ENCODE data around the gene APBB1. TPM values are rescaled to one million over a fixed set of nuclear protein-coding genes. Genes with fewer than 3 reads are reported as not detected.
A peak's percentile ranks its signal among the peaks of the same experiment; 100 is the strongest.

APBB1 gene
- total and polyA plus RNA-seq, 9 of the 15 experiments (the other 6 are each of a cell fraction or from before 2014, with no cell fraction given) = 0.04 to 0.73 (median 0.40) TPM

GRCh38 chr11:6419009-6419631 lies at the start of gene APBB1 (continued):
- TF ChIP-seq TSC22D4 (tag; IDR thresholded peaks at IDR 0.05) (no peak), ZBTB34 (CRISPR knock-in tag; IDR thresholded peaks at IDR 0.05) (no peak), IRF1 (CRISPR knock-in tag; IDR thresholded peaks at IDR 0.05; ENCODE audit: borderline replicate concordance) (no peak), ZNF586 (CRISPR knock-in tag; conservative IDR thresholded peaks at IDR 0.05) (no peak), PHTF2 (CRISPR knock-in tag; IDR thresholded peaks at IDR 0.05) (no peak), PCBP1 (IDR thresholded peaks at IDR 0.05; ENCODE audit: low read depth, low read length, poor library complexity, severe bottlenecking) (no peak), MYC (IDR thresholded peaks at IDR 0.05; ENCODE audit: low read depth, low read length) (peak; percentile 45; the same call in 1 of the 2 replicates), MYC (CRISPR knock-in tag; IDR thresholded peaks at IDR 0.05; ENCODE audit: borderline replicate concordance, low read depth) (no peak), U2AF1 (optimal IDR thresholded peaks at IDR 0.05; ENCODE audit: low read depth, low read length) (no peak), BACH1 (tag; IDR thresholded peaks at IDR 0.05) (peak; percentile 50; the same call in 1 of the 2 replicates), ETS1 (conservative IDR thresholded peaks at IDR 0.05; ENCODE audit: control insufficient read depth, low read depth, low read length) (peak; percentile 55), SMARCE1 (IDR thresholded peaks at IDR 0.05) (no peak), ARID3A (IDR thresholded peaks at IDR 0.05; ENCODE audit: borderline replicate concordance, low read depth, low read length) (no peak), NONO (IDR thresholded peaks at IDR 0.05; ENCODE audit: low read depth in 2 of 2, low read length in 1 of 2) (peak in 1 of 2 experiments; percentile 32; a peak in 1 of 4 replicates), OTX1 (CRISPR knock-in tag; IDR thresholded peaks at IDR 0.05) (no peak), ERF (CRISPR knock-in tag; IDR thresholded peaks at IDR 0.05) (0 out of 2 replicates have a peak, but pooled peaks have one; percentile 12), DNMT1 (IDR thresholded peaks at IDR 0.05) (no peak), SRSF3 (IDR thresholded peaks at IDR 0.05; ENCODE audit: insufficient read depth, low read length) (no peak), ZNF766 (CRISPR knock-in tag; conservative IDR thresholded peaks at IDR 0.05) (peak; percentile 92), TCF7 (IDR thresholded peaks at IDR 0.05; ENCODE audit: borderline replicate concordance) (no peak), ZNF174 (CRISPR knock-in tag; IDR thresholded peaks at IDR 0.05) (no peak), MCM5 (IDR thresholded peaks at IDR 0.05; ENCODE audit: low read depth) (no peak), PHB (CRISPR knock-in tag; IDR thresholded peaks at IDR 0.05) (no peak), HDAC1 (IDR thresholded peaks at IDR 0.05) (no peak; a peak in 1 of 4 replicates), KLF10 (CRISPR knock-in tag; IDR thresholded peaks at IDR 0.05) (no peak)

Data from K562 (cell line).